HFF-Myc (cell line): ENCODE data around the gene ABCB9.

ENCODE experiments used
- DNase-seq: peaks from one replicate; pipeline ENCODE4 v3.0.0-alpha.2; 2011; ENCODE audit warnings: low read depth; ENCODE audit errors: extremely low read depth
- H3K4me3 ChIP-seq: replicated peaks from 2 replicates; pipeline ENCODE4 v1.5.1; 2011; ENCODE audit warnings: low read depth, mild to moderate bottlenecking, control low read depth, low read length
- CTCF ChIP-seq: IDR thresholded peaks from 2 replicates; pipeline ENCODE4 v1.5.1; 2012; ENCODE audit warnings: mild to moderate bottlenecking, low read depth, low read length, control low read depth; ENCODE audit errors: missing control alignments

The ABCB9 gene

GRCh38 chr12:122981587-122982476, 15.6 kb upstream of the ABCB9 start:
- DNase-seq, result no peak
- no peak for TF ChIP-seq CTCF
- peak overlapping the region; percentile 82 for H3K4me3 ChIP-seq

- no peak for DNase-seq
- H3K4me3 ChIP-seq, result peak overlapping the region; percentile 82
- no peak for TF ChIP-seq CTCF
Measured at GRCh38 chr12:122981036-122981471, 14.8 kb upstream of the ABCB9 start.

- peak within 1 kb of the TSS; percentile 82 for H3K4me3 ChIP-seq
- no peak for TF ChIP-seq CTCF
- DNase-seq, result no peak
Measured at GRCh38 chr12:122980183-122981035, 14.1 kb upstream of the ABCB9 start, which contains the start of gene ARL6IP4. Gene ARL6IP4 (plus strand): TSS chr12:122980681. CDS start chr12:122981140, 459 bp downstream.

- no peak for DNase-seq
- peak overlapping the region; percentile 82 for H3K4me3 ChIP-seq
- TF ChIP-seq CTCF, result no peak
Measured at GRCh38 chr12:122979908-122980182, 13.6 kb upstream of the ABCB9 start.

- TF ChIP-seq CTCF, result no peak
- no peak for DNase-seq
- peak overlapping the region; percentile 82 for H3K4me3 ChIP-seq
Measured at GRCh38 chr12:122979001-122979907, 13.0 kb upstream of the ABCB9 start.

- TF ChIP-seq CTCF, result no peak
- no peak for DNase-seq
- H3K4me3 ChIP-seq, result no peak overlapping the region
Measured at GRCh38 chr12:122978507-122978955, 12.3 kb upstream of the ABCB9 start.
